ENCODE data around the gene RTTN. TPM values are rescaled to one million over a fixed set of nuclear protein-coding genes. Genes with fewer than 3 reads are reported as not detected.
"Not testable (repeated sequence)": the region's sequence is repeated elsewhere in the genome, so short reads cannot be mapped to it uniquely, and the experiment has no call there.

RTTN gene
- total RNA-seq = 10 to 100 TPM; 16.5 to 17.5 TPM
- polyA plus RNA-seq = 1 to 10 TPM; 2.1 to 7.1 TPM
- long read RNA-seq, donor 1, partial matches to known transcripts = 1 of 2 reads
- long read RNA-seq, donor 1, other reads (novel, unspliced or antisense) = 1 of 2 reads
- long read RNA-seq, donor 2, partial matches to known transcripts = 2 of 4 reads
- long read RNA-seq, donor 2, other reads (novel, unspliced or antisense) = 2 of 4 reads

- intact Hi-C loops (cut with DNase I) = loop anchor here in 1 of 2 donors (2.0 kb wide), 1 partner anchor 85 kb away; no protein-coding TSS in a partner anchor
- Histone ChIP-seq H3K9me3 (ENCODE audit: control insufficient read depth, low read length) (no peaks in the 10 kb centered on the region), H3K36me3 (ENCODE audit: control insufficient read depth in 1 of 2, insufficient read depth in 2 of 2, low read length in 1 of 2) (peaks cover 0 to 2% of the 10 kb centered on the region in 2 donors), H3K4me3 (ENCODE audit: low read length in 2 of 2) (peak within 1 kb of the TSS; percentile 95 to 98), H3K27me3 (ENCODE audit: control insufficient read depth in 1 of 2, insufficient read depth in 2 of 2, low read length in 1 of 2) (no peaks in the 10 kb centered on the region), H3K27ac (ENCODE audit: low read depth in 1 of 2, low read length in 2 of 2) (peak within 1 kb of the TSS; percentile 91 to 99), H3K4me1 (ENCODE audit: control insufficient read depth in 1 of 2, insufficient read depth in 2 of 2, low read length in 2 of 2) (no peaks in the 10 kb centered on the region)
- ATAC-seq (ENCODE audit: low FRiP score) (peak; percentile 100), DNase-seq (peak; percentile 96 to 98)
- WGBS, 2 donors = 0 to 1% methylated on average over 77 to 78 of the region's 78 CpGs
Measured at GRCh38 chr18:70205421-70206397, at the start of gene RTTN. Gene RTTN, minus strand, starts transcription at chr18:70205687. Its CDS starts 29 bp downstream, at chr18:70205658.

DNA sequence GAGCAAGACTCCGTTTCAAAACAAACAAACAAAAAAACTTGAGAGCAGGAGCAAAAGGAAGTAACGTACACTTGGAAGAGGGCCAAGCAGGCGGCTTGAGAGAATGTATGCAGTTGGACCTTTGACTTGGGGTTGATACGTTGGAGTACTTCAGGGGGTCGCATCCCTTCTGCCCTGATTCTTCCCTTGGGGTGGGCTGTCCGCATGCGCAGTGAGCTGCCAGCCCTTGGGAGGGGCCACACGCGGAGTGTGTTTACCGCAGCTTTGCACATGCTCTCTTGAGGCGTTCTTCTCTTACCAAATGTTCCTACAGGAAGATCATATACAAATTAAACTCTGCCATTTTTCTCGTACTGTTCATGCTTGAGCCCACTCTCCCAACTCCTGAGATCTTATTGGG is 45.3 kb upstream of the RTTN start:
- Histone ChIP-seq H3K4me1 (ENCODE audit: control insufficient read depth in 1 of 2, insufficient read depth in 2 of 2, low read length in 2 of 2) (peaks cover 0 to 2% of the 10 kb centered on the region in 2 donors), H3K9me3 (ENCODE audit: control insufficient read depth, low read length) (no peaks in the 10 kb centered on the region), H3K4me3 (ENCODE audit: low read length in 2 of 2) (no peak overlapping the region), H3K27me3 (ENCODE audit: control insufficient read depth in 1 of 2, insufficient read depth in 2 of 2, low read length in 1 of 2) (no peaks in the 10 kb centered on the region), H3K27ac (ENCODE audit: low read depth in 1 of 2, low read length in 2 of 2) (no peak overlapping the region), H3K36me3 (ENCODE audit: control insufficient read depth in 1 of 2, insufficient read depth in 2 of 2, low read length in 1 of 2) (no peaks in the 10 kb centered on the region)
- intact Hi-C loops (cut with DNase I) = no loop called here
- 86 to 90% methylated on average over 12 of the region's 12 CpGs for WGBS, 2 donors
- no peak for ATAC-seq (ENCODE audit: low FRiP score)
- no peak for DNase-seq

- H3K27me3 ChIP-seq (ENCODE audit: control insufficient read depth in 1 of 2, insufficient read depth in 2 of 2, low read length in 1 of 2); ATAC-seq (ENCODE audit: low FRiP score); H3K9me3 ChIP-seq (ENCODE audit: control insufficient read depth, low read length); H3K36me3 ChIP-seq (ENCODE audit: control insufficient read depth in 1 of 2, insufficient read depth in 2 of 2, low read length in 1 of 2); H3K27ac ChIP-seq (ENCODE audit: low read depth in 1 of 2, low read length in 2 of 2); H3K4me3 ChIP-seq (ENCODE audit: low read length in 2 of 2); H3K4me1 ChIP-seq (ENCODE audit: control insufficient read depth in 1 of 2, insufficient read depth in 2 of 2, low read length in 2 of 2); DNase-seq; intact Hi-C loops (cut with DNase I): not testable (repeated sequence)
- WGBS, 2 donors = 98 to 99% methylated on average over 18 of the region's 18 CpGs
Measured at GRCh38 chr18:70249861-70250260, 44.4 kb upstream of the RTTN start.

- H3K4me1 ChIP-seq (ENCODE audit: control insufficient read depth in 1 of 2, insufficient read depth in 2 of 2, low read length in 2 of 2) = peaks cover 0 to 2% of the 10 kb centered on the region in 2 donors
- no peaks in the 10 kb centered on the region for H3K36me3 ChIP-seq (ENCODE audit: control insufficient read depth in 1 of 2, insufficient read depth in 2 of 2, low read length in 1 of 2)
- no peak overlapping the region for H3K4me3 ChIP-seq (ENCODE audit: low read length in 2 of 2)
- intact Hi-C loops (cut with DNase I) = no loop called here
- no peaks in the 10 kb centered on the region for H3K27me3 ChIP-seq (ENCODE audit: control insufficient read depth in 1 of 2, insufficient read depth in 2 of 2, low read length in 1 of 2)
- 85 to 88% methylated on average over 5 of the region's 5 CpGs for WGBS, 2 donors
- no peak for ATAC-seq (ENCODE audit: low FRiP score)
- no peak for DNase-seq
- no peaks in the 10 kb centered on the region for H3K9me3 ChIP-seq (ENCODE audit: control insufficient read depth, low read length)
- no peak overlapping the region for H3K27ac ChIP-seq (ENCODE audit: low read depth in 1 of 2, low read length in 2 of 2)
Measured at GRCh38 chr18:70249118-70249517, 43.6 kb upstream of the RTTN start.

DNA sequence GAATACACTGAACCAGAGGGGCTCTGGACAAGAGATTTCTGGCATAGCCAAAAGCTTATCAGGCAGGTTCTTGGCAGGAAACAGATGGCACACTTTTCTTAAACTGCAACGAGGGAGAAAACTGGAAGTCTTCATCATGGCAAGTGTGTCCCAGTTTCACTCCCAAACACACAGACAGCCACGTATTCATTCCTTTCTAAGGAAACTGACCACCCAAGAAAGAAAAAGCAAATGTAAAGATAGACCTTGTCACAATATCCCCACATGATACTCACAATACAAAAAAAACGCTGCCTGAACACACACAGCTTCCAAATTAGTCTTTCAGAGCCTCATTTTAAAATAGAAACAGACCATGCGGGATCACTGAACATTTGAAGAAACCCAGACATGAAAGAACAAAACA is 40.6 kb upstream of the RTTN start:
- H3K36me3 ChIP-seq (ENCODE audit: control insufficient read depth in 1 of 2, insufficient read depth in 2 of 2, low read length in 1 of 2) = no peaks in the 10 kb centered on the region
- H3K4me3 ChIP-seq (ENCODE audit: low read length in 2 of 2) = no peak overlapping the region
- no peaks in the 10 kb centered on the region for H3K9me3 ChIP-seq (ENCODE audit: control insufficient read depth, low read length)
- ATAC-seq (ENCODE audit: low FRiP score) (no peak), DNase-seq (no peak)
- H3K27ac ChIP-seq (ENCODE audit: low read depth in 1 of 2, low read length in 2 of 2) = no peak overlapping the region
- H3K27me3 ChIP-seq (ENCODE audit: control insufficient read depth in 1 of 2, insufficient read depth in 2 of 2, low read length in 1 of 2) = no peaks in the 10 kb centered on the region
- intact Hi-C loops (cut with DNase I) = no loop called here
- H3K4me1 ChIP-seq (ENCODE audit: control insufficient read depth in 1 of 2, insufficient read depth in 2 of 2, low read length in 2 of 2) = peaks cover 0 to 2% of the 10 kb centered on the region in 2 donors
- WGBS, 2 donors = 2% methylated on average over 4 of the region's 4 CpGs

DNA sequence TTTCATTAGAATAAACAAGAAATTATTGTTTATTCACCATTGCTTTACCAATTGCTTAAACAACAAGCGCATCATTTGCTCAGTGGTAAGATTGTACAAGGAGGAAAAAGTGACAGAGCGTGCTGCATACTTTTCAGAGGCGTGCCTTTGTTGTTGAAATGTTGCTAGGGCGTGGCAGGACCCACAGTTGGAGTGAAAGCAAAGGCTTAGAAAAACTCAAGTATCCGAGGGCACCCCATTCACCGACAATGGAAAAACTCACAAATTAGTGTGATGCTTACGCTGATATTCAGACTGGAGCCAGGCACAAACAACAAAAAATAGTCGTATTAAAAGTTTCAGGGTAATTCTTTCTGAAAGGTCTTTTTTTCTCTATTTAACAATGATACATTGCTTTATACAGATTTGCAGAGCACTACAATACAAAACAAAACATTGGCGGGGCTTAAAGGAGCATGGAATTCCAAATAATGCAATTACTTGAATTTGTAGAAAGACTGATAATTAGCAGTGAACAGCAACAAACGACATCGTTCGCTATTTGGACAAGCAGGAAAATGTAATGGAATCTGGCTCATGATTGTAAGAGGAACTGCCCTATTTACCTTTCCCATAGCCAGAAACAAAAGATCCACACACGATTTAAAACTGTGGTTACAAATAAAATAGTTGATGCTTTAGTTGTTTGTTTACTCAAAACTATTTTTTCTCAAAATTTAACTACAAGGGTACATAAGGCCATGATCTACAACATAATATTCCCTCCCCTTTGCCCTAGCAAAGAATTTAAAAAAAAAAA is 37.8 kb upstream of the RTTN start:
- ATAC-seq (ENCODE audit: low FRiP score) = no peak
- no peak overlapping the region for H3K4me3 ChIP-seq (ENCODE audit: low read length in 2 of 2)

DNA sequence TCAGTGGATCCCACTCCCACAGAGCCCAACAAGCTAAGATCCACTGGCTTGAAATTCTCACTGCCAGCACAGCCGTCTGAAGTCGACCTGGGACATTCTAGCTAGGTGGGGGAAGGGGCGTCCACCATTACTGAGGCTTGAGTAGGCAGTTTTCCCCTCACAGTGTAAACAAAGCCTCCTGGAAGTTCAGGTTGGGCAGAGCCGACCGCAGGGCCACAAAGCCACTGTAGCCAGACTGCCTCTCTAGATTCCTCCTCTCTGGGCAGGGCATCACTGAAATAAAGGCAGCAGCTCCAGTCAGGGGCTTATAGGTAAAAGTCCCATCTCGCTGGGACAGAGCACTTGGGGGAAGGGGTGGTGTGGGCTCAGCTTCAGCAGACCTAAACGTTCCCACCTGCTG is 31.4 kb upstream of the RTTN start:
- H3K27me3 ChIP-seq (ENCODE audit: control insufficient read depth in 1 of 2, insufficient read depth in 2 of 2, low read length in 1 of 2); H3K9me3 ChIP-seq (ENCODE audit: control insufficient read depth, low read length); DNase-seq; intact Hi-C loops (cut with DNase I); ATAC-seq (ENCODE audit: low FRiP score); H3K4me3 ChIP-seq (ENCODE audit: low read length in 2 of 2); H3K4me1 ChIP-seq (ENCODE audit: control insufficient read depth in 1 of 2, insufficient read depth in 2 of 2, low read length in 2 of 2); H3K27ac ChIP-seq (ENCODE audit: low read depth in 1 of 2, low read length in 2 of 2); H3K36me3 ChIP-seq (ENCODE audit: control insufficient read depth in 1 of 2, insufficient read depth in 2 of 2, low read length in 1 of 2): not testable (repeated sequence)
- WGBS, 2 donors = 48 to 49% methylated on average over 7 of the region's 7 CpGs

More for the DNA sequence above, 37.8 kb upstream of the RTTN start:
- intact Hi-C loops (cut with DNase I) = no loop called here
- H3K27me3 ChIP-seq (ENCODE audit: control insufficient read depth in 1 of 2, insufficient read depth in 2 of 2, low read length in 1 of 2) = no peaks in the 10 kb centered on the region
- H3K9me3 ChIP-seq (ENCODE audit: control insufficient read depth, low read length) = no peaks in the 10 kb centered on the region
- H3K27ac ChIP-seq (ENCODE audit: low read depth in 1 of 2, low read length in 2 of 2) = no peak overlapping the region
- 71 to 75% methylated on average over 13 of the region's 13 CpGs for WGBS, 2 donors
- DNase-seq = no peak
- H3K36me3 ChIP-seq (ENCODE audit: control insufficient read depth in 1 of 2, insufficient read depth in 2 of 2, low read length in 1 of 2) = no peaks in the 10 kb centered on the region
- H3K4me1 ChIP-seq (ENCODE audit: control insufficient read depth in 1 of 2, insufficient read depth in 2 of 2, low read length in 2 of 2) = peaks cover 0 to 2% of the 10 kb centered on the region in 2 donors

DNA sequence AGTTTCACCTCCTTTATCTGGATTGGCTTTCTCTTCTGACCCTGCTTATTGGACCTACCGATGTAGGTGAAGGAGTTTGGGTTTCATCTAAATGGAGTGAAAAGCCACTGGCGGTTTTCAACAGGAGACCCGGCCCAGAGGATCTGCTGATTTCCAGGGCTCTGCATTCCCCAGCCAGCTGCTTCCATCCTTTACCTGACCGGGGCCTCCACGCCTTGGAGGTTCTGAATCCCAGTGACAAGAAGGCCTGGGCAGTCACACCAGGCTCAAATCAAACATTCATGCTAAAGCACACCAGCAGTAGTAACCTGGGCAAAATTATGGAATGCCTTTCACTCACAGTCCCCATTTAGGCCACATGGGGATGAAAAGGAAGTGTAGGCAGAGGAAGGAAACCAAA is 30.0 kb upstream of the RTTN start:
- ATAC-seq (ENCODE audit: low FRiP score) = no peak
- WGBS, 2 donors = 93 to 94% methylated on average over 5 of the region's 5 CpGs

More for the DNA sequence above, 30.0 kb upstream of the RTTN start:
- Histone ChIP-seq H3K9me3 (ENCODE audit: control insufficient read depth, low read length) (no peaks in the 10 kb centered on the region), H3K27ac (ENCODE audit: low read depth in 1 of 2, low read length in 2 of 2) (no peak overlapping the region), H3K36me3 (ENCODE audit: control insufficient read depth in 1 of 2, insufficient read depth in 2 of 2, low read length in 1 of 2) (no peaks in the 10 kb centered on the region), H3K4me1 (ENCODE audit: control insufficient read depth in 1 of 2, insufficient read depth in 2 of 2, low read length in 2 of 2) (no peaks in the 10 kb centered on the region), H3K27me3 (ENCODE audit: control insufficient read depth in 1 of 2, insufficient read depth in 2 of 2, low read length in 1 of 2) (no peaks in the 10 kb centered on the region), H3K4me3 (ENCODE audit: low read length in 2 of 2) (no peak overlapping the region)
- peak in 1 of 2 donors; percentile 22 for DNase-seq
- intact Hi-C loops (cut with DNase I) = no loop called here
